Measurements from ENCODE around the gene UBA6.
A peak's percentile ranks its signal among the peaks of the same experiment; 100 is the strongest.

Gene UBA6

DNA sequence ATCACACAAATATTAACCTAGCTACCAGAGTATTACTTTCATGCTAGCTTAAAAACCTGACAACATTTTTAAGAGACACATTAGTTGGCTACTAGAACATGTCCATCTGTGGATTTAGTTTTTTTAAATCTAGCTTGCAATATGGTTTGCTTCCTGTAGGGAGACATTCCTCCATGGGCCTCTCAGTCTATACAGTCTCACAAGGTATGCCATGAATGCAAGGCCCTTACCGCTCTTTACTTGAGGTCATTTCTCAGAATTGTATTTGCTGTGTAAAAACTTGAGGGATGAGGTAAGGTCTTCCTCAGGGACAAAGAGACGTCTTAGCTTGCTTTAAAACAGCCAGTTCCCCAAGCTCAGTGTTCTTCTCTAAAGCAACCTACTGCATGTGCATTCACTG is 26.9 kb downstream of the UBA6 start:
- H3K27me3 ChIP-seq = no peaks in the 10 kb centered on the region
- no peak overlapping the region for H3K4me3 ChIP-seq (ENCODE audit: low read depth, low read length)
- no peaks in the 10 kb centered on the region for H3K4me1 ChIP-seq
- H3K36me3 ChIP-seq = peaks cover 35% of the 10 kb centered on the region
- TF ChIP-seq, protein P1, sequence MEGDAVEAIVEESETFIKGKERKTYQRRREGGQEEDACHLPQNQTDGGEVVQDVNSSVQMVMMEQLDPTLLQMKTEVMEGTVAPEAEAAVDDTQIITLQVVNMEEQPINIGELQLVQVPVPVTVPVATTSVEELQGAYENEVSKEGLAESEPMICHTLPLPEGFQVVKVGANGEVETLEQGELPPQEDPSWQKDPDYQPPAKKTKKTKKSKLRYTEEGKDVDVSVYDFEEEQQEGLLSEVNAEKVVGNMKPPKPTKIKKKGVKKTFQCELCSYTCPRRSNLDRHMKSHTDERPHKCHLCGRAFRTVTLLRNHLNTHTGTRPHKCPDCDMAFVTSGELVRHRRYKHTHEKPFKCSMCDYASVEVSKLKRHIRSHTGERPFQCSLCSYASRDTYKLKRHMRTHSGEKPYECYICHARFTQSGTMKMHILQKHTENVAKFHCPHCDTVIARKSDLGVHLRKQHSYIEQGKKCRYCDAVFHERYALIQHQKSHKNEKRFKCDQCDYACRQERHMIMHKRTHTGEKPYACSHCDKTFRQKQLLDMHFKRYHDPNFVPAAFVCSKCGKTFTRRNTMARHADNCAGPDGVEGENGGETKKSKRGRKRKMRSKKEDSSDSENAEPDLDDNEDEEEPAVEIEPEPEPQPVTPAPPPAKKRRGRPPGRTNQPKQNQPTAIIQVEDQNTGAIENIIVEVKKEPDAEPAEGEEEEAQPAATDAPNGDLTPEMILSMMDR (IDR thresholded peaks at IDR 0.05; ENCODE audit: low read depth, low read length) = peak; percentile 16; the same call in 1 of the 2 replicates
- H3K9me3 ChIP-seq = no peaks in the 10 kb centered on the region
- no peak for DNase-seq

DNA sequence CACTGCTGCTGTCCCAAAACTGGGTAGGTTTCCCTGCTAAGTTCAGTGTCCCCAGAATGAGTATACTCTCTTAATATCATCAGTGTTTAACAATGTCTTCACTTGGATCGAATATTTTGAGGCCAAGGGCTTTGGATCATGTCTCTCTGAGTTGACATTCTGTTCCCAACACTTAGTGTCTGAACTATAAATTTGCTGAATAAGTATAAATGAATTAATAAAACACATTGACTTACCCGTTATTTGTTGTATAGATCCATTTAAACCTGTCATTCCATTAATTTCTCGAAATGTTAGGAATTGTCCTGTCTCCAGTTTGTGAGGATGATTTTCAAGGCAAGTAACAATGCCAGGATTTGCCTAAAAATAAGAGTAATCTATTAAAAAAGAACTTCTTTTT is 32.6 kb downstream of the UBA6 start:
- Histone ChIP-seq H3K4me3 (ENCODE audit: low read depth, low read length) (no peak overlapping the region), H3K27me3 (no peaks in the 10 kb centered on the region), H3K4me1 (no peaks in the 10 kb centered on the region), H3K9me3 (no peaks in the 10 kb centered on the region), H3K36me3 (peaks cover 20% of the 10 kb centered on the region)
- TF ChIP-seq, protein P1 (IDR thresholded peaks at IDR 0.05; ENCODE audit: low read depth, low read length) = no peak
- no peak for DNase-seq

DNA sequence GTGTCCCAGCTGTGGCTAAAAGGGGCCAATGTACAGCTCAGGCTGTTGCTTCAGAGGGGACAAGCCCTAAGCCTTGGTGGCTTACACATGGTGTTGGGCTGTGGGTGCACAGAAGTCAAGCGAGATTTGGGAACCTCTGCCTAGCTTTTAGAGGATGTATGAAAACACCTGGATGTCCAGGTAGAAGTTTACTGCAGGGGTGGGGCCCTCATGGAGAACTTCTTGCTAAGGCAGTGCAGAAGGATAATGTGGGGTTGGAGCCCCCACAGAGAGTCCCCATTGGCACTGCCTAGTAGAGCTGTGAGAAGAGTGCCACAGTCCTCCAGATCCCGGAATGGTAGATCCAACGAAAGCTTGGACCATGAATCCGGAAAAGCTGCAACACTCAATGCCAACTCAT is 40.5 kb downstream of the UBA6 start:
- no peak for DNase-seq
- Histone ChIP-seq H3K4me1 (no peaks in the 10 kb centered on the region), H3K9me3 (no peaks in the 10 kb centered on the region), H3K36me3 (peaks cover 20% of the 10 kb centered on the region), H3K27me3 (no peaks in the 10 kb centered on the region), H3K4me3 (ENCODE audit: low read depth, low read length) (no peak overlapping the region)
- TF ChIP-seq, protein P1 (IDR thresholded peaks at IDR 0.05; ENCODE audit: low read depth, low read length) = no peak

DNA sequence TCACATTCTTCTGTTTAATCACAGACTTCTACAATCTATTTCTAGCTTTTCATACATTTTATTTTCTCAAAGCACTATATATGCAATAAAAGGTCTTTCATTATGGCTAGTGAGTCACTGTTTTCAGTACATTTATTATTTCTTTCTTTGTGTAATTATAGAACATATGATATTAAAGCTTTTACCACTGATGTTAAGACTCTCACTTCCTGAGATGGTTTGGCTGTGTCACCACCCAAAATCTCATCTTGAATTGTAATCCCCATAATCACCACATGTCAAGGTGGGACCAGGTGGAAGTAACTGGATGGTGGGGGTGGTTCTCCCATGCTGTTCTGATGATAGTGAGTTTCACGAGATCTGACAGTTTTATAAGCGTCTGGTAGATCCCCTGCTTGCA is 41.9 kb downstream of the UBA6 start:
- no peaks in the 10 kb centered on the region for H3K9me3 ChIP-seq
- H3K27me3 ChIP-seq = no peaks in the 10 kb centered on the region
- TF ChIP-seq, protein P1 (IDR thresholded peaks at IDR 0.05; ENCODE audit: low read depth, low read length) = no peak
- H3K36me3 ChIP-seq = peaks cover 16% of the 10 kb centered on the region
- no peak overlapping the region for H3K4me3 ChIP-seq (ENCODE audit: low read depth, low read length)
- H3K4me1 ChIP-seq = no peaks in the 10 kb centered on the region
- DNase-seq = no peak

DNA sequence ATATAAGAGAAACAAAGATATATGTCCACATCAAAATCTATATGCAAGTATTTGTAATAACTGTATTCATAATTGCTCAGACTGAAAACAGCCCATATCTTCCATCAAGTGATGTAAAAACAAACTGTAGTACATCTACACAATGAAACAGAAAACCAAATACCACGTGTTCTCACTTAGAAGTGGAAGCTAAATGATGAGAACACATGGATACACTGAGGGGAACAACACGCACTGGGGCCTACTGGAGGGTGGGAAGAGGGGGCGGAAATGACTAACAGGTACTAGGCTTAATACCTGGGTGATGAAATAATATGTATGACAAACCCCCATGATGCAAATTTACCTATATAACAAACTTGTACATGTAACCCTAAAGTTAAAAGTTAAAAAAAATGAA is 42.7 kb downstream of the UBA6 start:
- H3K4me3 ChIP-seq (ENCODE audit: low read depth, low read length) = no peak overlapping the region
- TF ChIP-seq, protein P1 (IDR thresholded peaks at IDR 0.05; ENCODE audit: low read depth, low read length) = no peak
- peaks cover 16% of the 10 kb centered on the region for H3K36me3 ChIP-seq
- no peak for DNase-seq
- H3K4me1 ChIP-seq = no peaks in the 10 kb centered on the region
- H3K9me3 ChIP-seq = no peaks in the 10 kb centered on the region
- H3K27me3 ChIP-seq = no peaks in the 10 kb centered on the region

DNA sequence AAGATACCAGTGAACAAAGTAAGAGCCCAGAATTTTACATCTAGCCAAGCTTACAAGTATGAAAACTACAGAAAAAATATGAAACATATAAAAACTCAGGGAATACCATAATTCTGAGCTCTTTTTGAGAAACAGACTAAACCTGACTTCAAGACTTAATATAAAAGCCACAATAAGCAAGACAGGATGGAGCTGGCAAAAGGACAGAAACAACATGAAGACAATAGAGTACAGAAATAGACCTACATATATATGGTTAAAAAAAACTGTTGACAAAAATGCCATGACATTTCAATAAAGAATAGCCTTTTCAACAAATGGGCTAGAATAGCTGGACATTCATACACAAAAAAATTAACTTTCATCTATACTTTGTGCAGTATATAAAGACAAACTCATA is 49.4 kb downstream of the UBA6 start:
- no peak overlapping the region for H3K4me3 ChIP-seq (ENCODE audit: low read depth, low read length)
- H3K4me1 ChIP-seq = no peaks in the 10 kb centered on the region
- no peaks in the 10 kb centered on the region for H3K36me3 ChIP-seq
- TF ChIP-seq, protein P1 (IDR thresholded peaks at IDR 0.05; ENCODE audit: low read depth, low read length) = no peak
- no peaks in the 10 kb centered on the region for H3K9me3 ChIP-seq
- H3K27me3 ChIP-seq = no peaks in the 10 kb centered on the region
- DNase-seq = no peak

All from BE2C (cell line).